Measurements from ENCODE around the gene ALOX15B.

ALOX15B gene

DNA sequence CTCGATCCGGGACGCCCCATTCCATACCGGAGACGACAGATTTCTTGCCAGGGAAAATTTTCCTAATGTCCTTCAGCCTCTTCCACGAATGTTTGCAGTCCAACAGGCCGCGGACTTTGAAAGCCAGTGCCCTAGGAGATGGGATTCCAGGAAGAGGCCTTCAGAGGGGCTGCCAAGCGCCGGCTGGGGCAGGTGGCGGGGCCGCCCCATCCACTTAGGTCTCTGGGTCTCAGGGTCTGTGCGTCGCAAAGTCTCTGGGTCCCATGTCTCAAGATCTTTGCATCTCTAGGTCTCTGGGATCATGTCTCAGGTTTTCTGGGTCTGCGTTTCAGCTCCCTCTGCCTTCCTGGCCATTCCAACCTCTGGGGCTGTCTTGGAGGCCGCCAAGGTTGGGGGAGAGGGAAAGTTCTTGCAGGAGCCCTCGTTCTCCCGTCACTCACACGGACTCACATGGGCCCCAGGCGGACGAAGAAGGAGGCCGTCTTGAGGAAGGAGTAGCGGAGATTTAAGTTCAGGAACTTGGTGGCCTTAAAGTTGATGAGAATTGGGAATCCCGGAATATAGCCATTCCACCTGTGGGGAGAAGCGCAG is 41.4 kb downstream of the ALOX15B start:
- no peak for DNase-seq (ENCODE audit: low read depth)

DNA sequence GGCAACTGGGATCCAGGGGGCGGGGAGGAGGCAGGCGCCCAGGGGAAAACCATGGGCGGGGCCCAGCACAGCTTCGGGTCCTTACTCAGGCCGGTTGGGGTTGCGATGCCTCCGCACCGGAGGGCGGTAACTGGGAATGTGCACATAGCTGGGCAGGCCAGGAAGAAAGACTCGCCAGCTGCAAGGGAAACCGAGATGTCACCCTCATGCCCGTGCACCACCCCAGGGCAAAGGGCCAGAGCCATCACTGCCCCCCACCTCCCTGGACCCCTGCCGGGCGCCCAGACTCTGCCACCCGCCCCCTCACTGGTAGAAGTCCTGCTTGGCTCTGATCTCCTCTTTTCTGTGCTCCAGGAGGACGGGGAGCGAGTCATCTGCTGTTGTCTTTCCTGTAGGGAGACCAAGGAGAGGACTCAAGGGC is 42.0 kb downstream of the ALOX15B start:
- no peak for DNase-seq (ENCODE audit: low read depth)

- DNase-seq (ENCODE audit: low read depth), result no peak
Measured at GRCh38 chr17:8081876-8082275, 43.0 kb downstream of the ALOX15B start.

DNA sequence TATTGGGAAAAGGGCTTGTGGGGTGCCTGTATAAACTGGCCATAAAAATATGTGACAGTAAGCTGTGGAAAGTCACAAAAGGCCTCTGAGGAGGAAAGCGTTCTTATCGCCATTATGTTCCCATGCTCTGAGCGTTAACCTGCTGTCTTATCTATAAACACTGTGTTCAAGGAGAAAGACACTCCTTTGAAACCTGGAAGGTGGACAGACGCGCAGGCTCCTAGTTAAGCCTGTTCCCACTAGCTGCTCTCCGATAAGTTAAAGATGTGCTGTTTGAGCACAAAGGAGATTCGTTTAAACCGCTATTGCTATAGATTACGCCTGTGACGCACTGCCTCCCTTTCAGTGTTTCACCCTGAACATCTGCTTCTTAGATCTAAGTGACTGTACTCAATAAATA is 43.4 kb downstream of the ALOX15B start:
- no peak for DNase-seq (ENCODE audit: low read depth)

GRCh38 chr17:8084250-8084649 is 45.4 kb downstream of the ALOX15B start:
- no peak for DNase-seq (ENCODE audit: low read depth)

GRCh38 chr17:8087075-8087951 is 48.5 kb downstream of the ALOX15B start, which contains the start of gene ALOX12B:
ALOX12B (minus strand) TSS chr17:8087716; CDS start chr17:8087442, 274 bp downstream.
- no peak for DNase-seq (ENCODE audit: low read depth)

DNA sequence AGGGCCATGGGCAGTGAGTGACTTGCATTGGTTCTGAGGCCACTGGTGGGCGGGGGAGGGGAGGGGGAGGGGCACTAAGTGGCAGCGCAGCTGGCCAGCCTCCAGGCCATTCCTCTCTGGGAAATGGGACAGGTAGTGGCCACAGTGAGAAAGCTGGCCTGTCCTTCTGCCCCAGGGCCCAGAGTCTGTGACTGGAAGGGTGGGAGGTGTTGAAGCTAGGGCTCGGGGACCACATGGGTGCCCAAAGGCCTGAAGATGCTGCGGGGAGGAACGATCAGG is 49.0 kb downstream of the ALOX15B start:
- no peak for DNase-seq (ENCODE audit: low read depth)

GRCh38 chr17:8089728-8090127 is 50.9 kb downstream of the ALOX15B start:
- DNase-seq (ENCODE audit: low read depth), result no peak

- no peak for DNase-seq (ENCODE audit: low read depth)
Measured at GRCh38 chr17:8091033-8091687, 52.3 kb downstream of the ALOX15B start.

DNA sequence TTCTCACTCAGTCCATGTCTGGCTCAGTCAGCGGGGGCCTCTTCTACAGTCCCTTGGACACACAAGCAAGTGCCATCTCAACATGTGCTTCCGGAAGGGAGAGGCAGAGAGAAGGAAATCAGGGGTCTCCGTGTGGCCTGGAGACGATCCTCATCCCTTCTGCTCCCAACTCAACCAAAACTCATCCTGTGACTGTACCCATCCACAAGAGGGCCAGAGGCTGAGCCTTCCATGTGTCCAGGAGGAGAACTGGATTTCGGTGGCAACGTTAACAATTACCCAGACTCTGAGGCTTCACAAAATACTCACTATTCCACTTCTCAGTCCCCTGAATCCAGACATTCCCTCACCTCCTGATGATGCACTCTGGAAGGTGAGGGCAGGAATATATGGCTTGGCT is 56.5 kb downstream of the ALOX15B start:
- no peak for DNase-seq (ENCODE audit: low read depth)

GRCh38 chr17:8096541-8096940 is 57.7 kb downstream of the ALOX15B start:
- no peak for DNase-seq (ENCODE audit: low read depth)
